Measurements from ENCODE around the gene IL1RAP.

The IL1RAP gene

DNA sequence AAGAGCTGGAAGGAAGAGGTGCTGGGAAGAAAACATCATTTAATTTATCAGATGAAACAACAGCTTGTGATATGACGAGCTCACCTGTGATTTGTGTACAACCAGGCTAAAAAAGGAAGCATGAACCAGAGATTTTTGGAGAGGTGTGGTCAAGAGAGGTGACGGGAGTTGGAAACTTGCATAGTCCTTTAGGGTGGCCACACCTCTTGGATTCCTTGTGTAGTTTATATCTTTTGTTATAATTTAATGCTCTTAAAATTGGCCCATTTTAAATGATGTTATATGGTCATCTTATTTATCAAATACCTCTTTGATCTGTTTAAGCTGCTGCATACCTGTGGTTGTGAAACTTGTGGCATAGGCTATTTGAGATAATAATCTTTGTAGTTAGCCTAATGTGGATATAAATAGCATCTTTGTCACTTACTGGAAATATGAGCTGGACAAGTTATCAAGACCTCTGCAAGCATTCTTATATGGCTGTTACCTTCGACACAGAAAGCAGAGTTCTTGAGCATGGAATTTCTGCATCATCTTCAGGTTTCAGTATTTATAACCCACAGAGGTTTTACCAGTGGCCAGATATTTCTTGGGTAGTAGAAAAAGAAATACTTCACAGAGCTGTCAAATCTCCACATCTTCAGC lies 49.1 kb downstream of the IL1RAP start:
- DNase-seq: no peak
- no peaks in the 10 kb centered on the region for H3K9me3 Mint-ChIP-seq
- H3K27ac Mint-ChIP-seq: no peak overlapping the region
- no peaks in the 10 kb centered on the region for H3K27me3 Mint-ChIP-seq
- peaks cover 19% of the 10 kb centered on the region for H3K4me1 Mint-ChIP-seq
- CTCF ChIA-PET: no interaction called here
- H3K36me3 Mint-ChIP-seq: peaks cover 22% of the 10 kb centered on the region
- H3K4me3 Mint-ChIP-seq: no peak overlapping the region

DNA sequence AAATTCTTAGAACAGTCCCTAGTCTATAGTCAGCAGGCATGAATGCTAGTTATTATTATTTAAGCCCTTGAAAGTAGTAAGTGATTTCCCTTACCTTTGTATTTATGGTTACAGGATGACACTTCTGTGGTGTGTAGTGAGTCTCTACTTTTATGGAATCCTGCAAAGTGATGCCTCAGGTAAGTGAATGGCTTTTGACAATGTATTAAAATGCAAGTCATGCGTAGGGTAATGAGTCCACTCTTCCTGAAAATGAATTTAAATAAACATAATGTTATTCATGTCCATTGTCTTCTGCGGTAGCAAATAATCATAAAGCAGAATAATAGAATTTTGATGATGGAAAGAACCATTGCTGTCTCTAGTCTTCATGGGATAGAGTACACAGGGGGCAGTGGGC lies 50.3 kb downstream of the IL1RAP start:
- CTCF ChIA-PET: no interaction called here
- DNase-seq: no peak
- H3K4me1 Mint-ChIP-seq: peaks cover 19% of the 10 kb centered on the region
- H3K27ac Mint-ChIP-seq: no peak overlapping the region
- H3K4me3 Mint-ChIP-seq: no peak overlapping the region
- H3K27me3 Mint-ChIP-seq: no peaks in the 10 kb centered on the region
- no peaks in the 10 kb centered on the region for H3K9me3 Mint-ChIP-seq
- peaks cover 16% of the 10 kb centered on the region for H3K36me3 Mint-ChIP-seq

DNA sequence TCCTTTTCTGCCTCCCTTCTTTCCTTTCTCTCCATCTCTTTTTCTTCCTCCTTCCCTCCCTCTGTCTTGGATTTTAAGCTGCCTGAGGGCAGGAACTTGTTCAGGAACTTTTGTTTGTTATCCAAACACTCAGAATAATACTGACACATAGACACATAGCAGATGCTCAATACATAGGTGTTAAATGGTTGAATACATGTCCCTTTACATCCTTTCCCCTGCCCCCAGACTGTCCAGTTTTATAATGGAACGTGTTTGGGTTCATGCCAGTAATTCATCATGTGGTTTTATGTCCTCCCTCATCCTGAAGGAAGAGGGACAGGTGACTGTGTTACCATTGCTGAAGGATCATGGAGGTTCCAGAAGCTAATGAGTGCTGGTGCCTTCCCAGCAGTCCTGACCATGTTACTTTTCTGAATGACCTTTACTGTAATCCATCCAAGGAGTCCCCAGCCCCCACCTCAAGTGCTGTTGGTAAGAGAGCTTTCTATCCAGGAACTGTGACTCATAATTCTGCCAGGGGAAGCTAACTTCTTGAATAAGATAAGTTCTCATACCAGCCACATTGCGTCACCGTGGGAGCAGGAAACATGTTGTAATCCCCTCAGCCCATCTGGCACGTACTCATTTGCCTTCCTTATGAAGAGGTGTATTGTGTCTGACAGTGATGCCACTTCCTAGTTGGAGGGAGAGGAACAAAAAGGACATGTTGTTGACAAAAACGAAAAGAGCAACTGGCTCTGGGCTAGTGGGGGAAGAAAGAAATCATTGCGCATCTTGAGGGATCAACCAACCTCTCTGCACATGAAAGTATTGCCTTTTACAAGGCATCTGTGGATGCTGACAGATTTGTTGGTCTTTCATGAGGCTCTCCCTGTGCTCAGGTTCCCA lies 52.4 kb downstream of the IL1RAP start:
- peaks cover 18% of the 10 kb centered on the region for H3K36me3 Mint-ChIP-seq
- CTCF ChIA-PET: interaction anchor here (1.3 to 1.6 kb wide), 2 partner anchors 52 to 56 kb away, joined by 3 read pairs; no protein-coding TSS in a partner anchor
- H3K27me3 Mint-ChIP-seq: no peaks in the 10 kb centered on the region
- DNase-seq: peak; percentile 61
- H3K4me1 Mint-ChIP-seq: peaks cover 19% of the 10 kb centered on the region
- H3K27ac Mint-ChIP-seq: peak overlapping the region; percentile 33
- H3K4me3 Mint-ChIP-seq: no peak overlapping the region
- no peaks in the 10 kb centered on the region for H3K9me3 Mint-ChIP-seq

DNA sequence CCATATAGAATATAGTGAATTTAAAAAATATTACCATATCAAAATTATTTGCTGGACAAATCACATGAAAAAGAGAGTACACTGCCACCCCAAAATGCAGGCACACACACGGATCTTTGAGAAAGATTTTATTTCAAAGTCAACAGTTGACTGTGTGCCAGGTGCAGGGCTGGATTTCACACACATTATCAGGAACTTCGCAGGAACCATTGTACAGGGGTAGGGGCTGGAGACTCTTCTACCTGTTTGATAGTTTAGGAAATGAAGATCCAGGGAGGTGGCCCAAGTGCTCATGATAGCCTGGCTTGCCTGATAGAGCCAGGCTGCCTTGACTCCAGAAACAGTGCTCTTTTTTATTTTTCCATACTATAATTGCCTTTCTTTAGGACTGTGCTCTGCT lies 54.2 kb downstream of the IL1RAP start:
- Mint-ChIP-seq H3K4me1 (peaks cover 16% of the 10 kb centered on the region), H3K36me3 (peaks cover 18% of the 10 kb centered on the region), H3K9me3 (peaks cover 2% of the 10 kb centered on the region), H3K27ac (no peak overlapping the region), H3K4me3 (no peak overlapping the region), H3K27me3 (no peaks in the 10 kb centered on the region)
- no peak for DNase-seq
- CTCF ChIA-PET: no interaction called here

DNA sequence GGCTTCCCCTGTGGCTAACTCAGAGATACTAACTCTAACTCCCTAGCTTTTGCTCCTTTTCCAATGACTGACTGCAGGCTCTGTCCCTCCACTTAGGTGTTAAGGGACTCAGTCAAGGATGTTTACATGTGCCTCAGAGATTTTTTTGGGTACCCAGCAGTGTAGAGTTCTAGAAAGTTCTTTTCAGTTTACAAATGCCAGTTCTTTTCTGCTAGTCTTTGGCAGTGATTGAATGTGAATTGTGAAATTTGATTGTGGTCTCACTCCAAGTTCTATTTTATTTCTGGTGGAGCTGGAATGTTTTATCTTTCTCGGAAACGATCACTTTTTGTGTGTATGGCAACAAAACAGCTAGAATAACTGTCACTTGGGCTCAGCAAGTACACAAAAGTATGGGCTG lies 60.6 kb downstream of the IL1RAP start:
- CTCF ChIA-PET: interaction anchor here (0.6 kb wide), 1 partner anchor 123 kb away, joined by 3 read pairs; no protein-coding TSS in a partner anchor
- H3K36me3 Mint-ChIP-seq: peaks cover 10% of the 10 kb centered on the region
- H3K4me1 Mint-ChIP-seq: peaks cover 9% of the 10 kb centered on the region
- no peak overlapping the region for H3K27ac Mint-ChIP-seq
- H3K27me3 Mint-ChIP-seq: no peaks in the 10 kb centered on the region
- DNase-seq: no peak
- no peak overlapping the region for H3K4me3 Mint-ChIP-seq
- H3K9me3 Mint-ChIP-seq: peaks cover 8% of the 10 kb centered on the region

DNA sequence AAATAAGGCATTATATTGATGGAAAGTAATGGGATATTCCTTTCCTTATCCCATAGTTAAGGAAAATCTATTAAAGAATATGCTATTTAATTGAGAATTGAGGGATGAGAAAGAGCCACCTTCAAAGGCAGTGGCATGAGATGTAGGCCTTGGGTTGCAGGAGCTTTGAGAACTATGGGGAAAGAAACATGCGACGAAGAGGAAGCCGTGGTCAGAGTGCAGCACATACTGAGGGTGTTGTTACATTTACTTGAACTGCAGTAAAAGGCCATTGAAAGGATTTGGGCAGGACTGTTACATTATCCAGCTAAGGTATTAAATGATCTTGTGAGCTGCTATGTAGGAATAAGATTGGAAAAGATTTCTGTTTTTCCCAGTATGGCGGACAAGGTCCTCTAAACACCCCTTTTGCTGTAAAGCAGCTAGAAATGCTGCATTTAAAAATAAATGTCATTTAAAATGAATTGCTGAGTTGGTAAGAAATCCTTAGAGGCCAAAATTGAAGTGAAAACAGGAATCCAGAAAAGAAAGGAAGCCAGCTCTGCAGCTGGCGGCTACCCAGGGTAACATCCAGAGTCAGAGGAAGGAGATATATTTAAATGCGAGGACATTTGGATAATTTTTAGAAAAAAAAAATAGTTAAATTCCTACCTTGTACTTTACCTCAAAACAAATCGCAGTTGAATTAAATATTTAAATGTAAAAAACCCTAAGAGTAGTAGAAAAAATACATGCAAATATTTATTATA lies 61.7 kb downstream of the IL1RAP start:
- no peak overlapping the region for H3K4me3 Mint-ChIP-seq
- peaks cover 8% of the 10 kb centered on the region for H3K9me3 Mint-ChIP-seq
- H3K4me1 Mint-ChIP-seq: peaks cover 9% of the 10 kb centered on the region
- CTCF ChIA-PET: no interaction called here
- peaks cover 9% of the 10 kb centered on the region for H3K36me3 Mint-ChIP-seq
- no peaks in the 10 kb centered on the region for H3K27me3 Mint-ChIP-seq
- peak; percentile 25 for DNase-seq
- no peak overlapping the region for H3K27ac Mint-ChIP-seq

DNA sequence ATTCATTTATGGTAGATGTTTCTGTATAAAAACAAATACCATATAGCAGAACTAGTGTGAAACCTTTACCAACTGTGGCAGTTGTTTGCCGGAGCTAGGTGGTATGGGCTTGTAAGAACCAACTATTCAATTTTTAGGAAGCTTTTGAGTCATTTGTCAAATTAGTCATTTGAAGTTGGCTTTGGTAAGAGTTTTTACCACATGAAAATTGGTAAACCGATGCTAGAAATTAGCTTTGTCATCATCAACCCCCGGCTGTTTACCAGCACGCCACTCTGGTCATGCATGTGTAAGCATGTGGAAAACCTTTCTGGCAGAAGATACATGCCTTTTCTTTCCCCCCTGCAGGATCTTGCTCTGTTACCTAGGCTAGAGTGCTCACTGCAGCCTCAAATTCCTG lies 63.3 kb downstream of the IL1RAP start:
- CTCF ChIA-PET: interaction anchor here (1.2 to 1.7 kb wide), 2 partner anchors 16 to 61 kb away, joined by 3 read pairs; no protein-coding TSS in a partner anchor
- peaks cover 9% of the 10 kb centered on the region for H3K36me3 Mint-ChIP-seq
- peaks cover 13% of the 10 kb centered on the region for H3K4me1 Mint-ChIP-seq
- DNase-seq: no peak
- no peak overlapping the region for H3K27ac Mint-ChIP-seq
- H3K27me3 Mint-ChIP-seq: no peaks in the 10 kb centered on the region
- no peak overlapping the region for H3K4me3 Mint-ChIP-seq
- peaks cover 7% of the 10 kb centered on the region for H3K9me3 Mint-ChIP-seq

DNA sequence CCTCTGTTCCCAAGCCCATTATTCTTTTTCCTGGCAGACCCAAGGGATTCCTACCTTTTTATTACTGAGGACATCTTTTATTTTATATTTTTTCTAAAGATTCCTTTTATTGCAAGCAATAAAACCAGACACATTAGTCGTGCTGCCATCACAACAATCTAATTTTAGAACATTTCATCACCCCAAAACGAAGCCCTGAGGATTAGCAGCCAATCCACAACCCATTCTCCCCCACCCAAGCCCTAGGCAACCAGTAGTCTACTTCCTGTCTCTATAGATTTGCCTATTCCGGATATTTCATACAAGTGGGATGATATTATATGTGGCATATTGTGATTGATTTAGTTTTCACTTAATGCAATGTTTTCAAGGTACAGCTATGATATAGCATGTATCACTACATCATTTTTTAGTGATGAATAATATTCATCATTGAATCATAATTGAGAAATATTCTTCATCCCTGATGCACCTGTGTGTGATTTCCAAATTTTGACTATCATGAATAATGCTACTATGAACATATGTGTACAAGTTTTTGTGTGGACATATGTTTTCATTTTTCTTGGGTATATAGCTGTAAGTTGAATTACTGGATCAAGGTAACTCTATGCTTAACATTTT lies 65.7 kb downstream of the IL1RAP start:
- H3K4me1 Mint-ChIP-seq: peaks cover 12% of the 10 kb centered on the region
- H3K27me3 Mint-ChIP-seq: no peaks in the 10 kb centered on the region
- CTCF ChIA-PET: no interaction called here
- no peak for DNase-seq
- peaks cover 13% of the 10 kb centered on the region for H3K36me3 Mint-ChIP-seq
- no peak overlapping the region for H3K4me3 Mint-ChIP-seq
- H3K27ac Mint-ChIP-seq: no peak overlapping the region
- H3K9me3 Mint-ChIP-seq: peaks cover 7% of the 10 kb centered on the region

DNA sequence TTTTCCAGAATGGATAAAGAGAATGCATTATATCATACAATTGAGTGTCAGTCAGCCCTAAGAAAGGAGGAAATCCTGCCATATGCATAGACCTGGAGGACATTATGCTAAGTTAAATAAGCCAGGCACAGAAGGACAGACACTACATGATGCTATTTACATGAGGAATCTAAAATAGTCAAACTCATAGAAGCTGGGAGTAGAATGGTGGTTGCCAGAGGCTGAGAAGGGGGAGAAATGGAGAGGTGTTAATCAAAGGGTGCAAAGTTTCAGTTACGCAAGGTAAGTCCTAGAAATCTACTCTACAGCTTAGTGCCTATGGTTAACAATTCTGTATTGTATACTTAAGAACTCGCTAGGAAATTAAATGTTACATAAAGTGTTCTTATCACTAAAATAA lies 66.5 kb downstream of the IL1RAP start:
- Mint-ChIP-seq H3K4me1 (peaks cover 9% of the 10 kb centered on the region), H3K27me3 (no peaks in the 10 kb centered on the region), H3K9me3 (peaks cover 5% of the 10 kb centered on the region), H3K36me3 (peaks cover 12% of the 10 kb centered on the region), H3K4me3 (no peak overlapping the region), H3K27ac (no peak overlapping the region)
- no peak for DNase-seq
- CTCF ChIA-PET: no interaction called here

DNA sequence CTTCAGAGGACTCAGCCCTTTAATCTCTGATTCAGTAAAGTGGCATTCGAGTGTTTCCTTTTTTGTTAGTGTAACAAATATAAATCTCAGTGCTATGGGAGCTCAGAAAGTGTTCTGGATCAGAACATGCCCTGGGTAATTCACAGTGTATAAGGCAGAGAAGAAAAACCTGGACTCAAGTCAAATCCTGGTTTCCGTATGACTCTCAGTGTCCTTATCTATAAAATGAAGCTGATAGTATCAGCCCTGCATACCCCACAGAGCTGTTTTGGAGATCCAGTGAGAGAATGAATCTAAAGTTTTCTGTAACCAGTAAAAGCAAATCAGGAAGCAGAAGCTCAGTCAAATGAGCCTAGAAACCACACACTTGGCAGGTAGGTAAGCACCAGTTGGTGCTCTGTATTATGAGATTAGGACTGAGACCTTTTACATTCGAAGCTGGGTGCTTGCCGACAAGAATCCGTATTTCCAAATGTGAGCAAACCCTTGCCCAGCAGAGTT lies 67.2 kb downstream of the IL1RAP start:
- Mint-ChIP-seq H3K27ac (no peak overlapping the region), H3K4me1 (peaks cover 9% of the 10 kb centered on the region), H3K9me3 (peaks cover 4% of the 10 kb centered on the region), H3K36me3 (peaks cover 10% of the 10 kb centered on the region), H3K4me3 (no peak overlapping the region), H3K27me3 (no peaks in the 10 kb centered on the region)
- CTCF ChIA-PET: no interaction called here
- DNase-seq: no peak

DNA sequence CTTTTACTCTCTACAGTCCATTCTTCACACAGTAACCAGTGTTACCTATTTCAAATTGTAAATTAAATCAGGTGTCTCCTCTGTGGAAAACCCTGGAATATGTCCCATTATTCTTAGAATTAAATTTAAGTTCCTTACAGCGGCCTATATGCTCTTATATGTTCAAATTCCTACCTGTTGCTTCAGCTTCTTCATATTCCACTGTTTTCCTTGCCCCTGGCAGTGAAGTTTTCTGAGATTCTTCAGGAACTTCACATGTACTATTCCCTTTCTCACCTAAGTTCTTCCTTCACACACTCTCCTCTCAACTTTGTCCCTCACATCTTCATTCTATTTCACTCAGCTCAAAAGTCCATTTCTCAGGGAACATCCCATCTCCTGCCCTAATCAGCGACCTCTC lies 68.8 kb downstream of the IL1RAP start:
- H3K27me3 Mint-ChIP-seq: no peaks in the 10 kb centered on the region
- H3K36me3 Mint-ChIP-seq: peaks cover 8% of the 10 kb centered on the region
- H3K27ac Mint-ChIP-seq: no peak overlapping the region
- CTCF ChIA-PET: no interaction called here
- DNase-seq: no peak
- no peak overlapping the region for H3K4me3 Mint-ChIP-seq
- H3K4me1 Mint-ChIP-seq: peaks cover 24% of the 10 kb centered on the region
- H3K9me3 Mint-ChIP-seq: peaks cover 4% of the 10 kb centered on the region

DNA sequence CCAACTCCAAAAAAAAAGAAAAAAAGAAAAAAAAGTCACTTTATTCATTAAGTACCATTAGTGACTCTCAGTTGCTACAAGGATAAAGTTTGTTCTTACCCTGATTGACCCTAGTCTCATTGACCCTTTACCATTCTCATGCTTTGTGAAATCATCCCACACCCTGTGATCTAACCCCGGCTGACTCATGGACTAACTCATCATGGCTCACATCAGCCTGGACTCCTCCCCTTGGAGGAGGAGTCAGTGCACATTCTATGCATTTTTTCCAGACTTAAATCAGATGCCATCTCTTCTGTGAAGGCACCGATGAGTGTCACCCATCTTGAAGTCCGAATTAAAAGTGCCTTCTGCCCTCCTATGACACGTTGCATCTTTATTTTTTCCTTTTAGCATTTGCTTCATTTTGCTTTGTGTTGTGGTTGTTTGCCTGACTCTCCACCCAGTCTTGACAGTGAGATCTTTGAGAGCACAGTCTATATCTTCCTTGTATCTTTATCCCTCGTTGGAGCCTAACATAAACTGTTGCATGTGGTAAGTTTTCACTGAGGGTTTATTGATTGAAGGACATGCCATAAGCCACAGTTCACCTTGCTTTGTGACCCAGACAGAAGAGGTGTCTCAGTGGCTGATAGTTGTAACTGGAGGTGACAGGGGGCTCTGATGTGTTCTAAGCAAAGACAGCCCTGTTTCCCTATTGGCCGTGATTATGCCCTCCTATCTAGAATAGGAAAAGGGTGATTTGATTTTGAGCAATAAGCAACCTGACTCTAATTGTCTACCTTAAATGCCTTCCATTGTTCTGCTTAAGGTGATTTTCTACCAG lies 72.1 kb downstream of the IL1RAP start:
- peak overlapping the region; percentile 72 for H3K27ac Mint-ChIP-seq
- H3K9me3 Mint-ChIP-seq: no peaks in the 10 kb centered on the region
- H3K36me3 Mint-ChIP-seq: peaks cover 6% of the 10 kb centered on the region

DNA sequence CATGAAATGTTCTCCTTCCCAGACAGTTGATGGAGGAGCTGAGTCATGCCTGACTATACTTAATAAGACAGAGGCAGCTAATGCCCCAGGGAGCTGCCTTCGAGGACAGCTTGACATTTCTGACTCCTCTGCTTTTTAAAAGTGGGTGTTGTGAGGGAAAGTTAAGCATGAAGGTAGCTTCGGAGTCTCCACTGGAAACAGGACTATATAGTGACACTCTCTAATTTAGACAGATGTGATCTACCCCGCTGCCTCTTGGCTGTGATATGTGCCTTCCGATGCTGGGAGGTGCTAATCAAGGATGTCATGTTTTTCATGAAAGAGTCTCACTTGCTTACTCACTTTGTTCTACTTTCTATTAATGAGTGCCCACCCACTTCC lies 72.7 kb downstream of the IL1RAP start:
- peak; percentile 26 for DNase-seq
- Mint-ChIP-seq H3K9me3 (no peaks in the 10 kb centered on the region), H3K4me3 (no peak overlapping the region), H3K27me3 (no peaks in the 10 kb centered on the region), H3K36me3 (peaks cover 6% of the 10 kb centered on the region), H3K4me1 (peaks cover 19% of the 10 kb centered on the region), H3K27ac (peak overlapping the region; percentile 72)
- CTCF ChIA-PET: interaction anchor here (0.7 to 1.4 kb wide), 6 partner anchors 13 to 112 kb away, joined by 3 to 5 read pairs (median 4); partner anchors contain the start of gene IL1RAP

More for the DNA sequence above, 72.1 kb downstream of the IL1RAP start:
- H3K4me3 Mint-ChIP-seq: no peak overlapping the region
- CTCF ChIA-PET: interaction anchor here (0.7 to 1.4 kb wide), 6 partner anchors 13 to 113 kb away, joined by 3 to 5 read pairs (median 4); partner anchors contain the start of gene IL1RAP
- DNase-seq: peak; percentile 22
- H3K4me1 Mint-ChIP-seq: peaks cover 23% of the 10 kb centered on the region
- no peaks in the 10 kb centered on the region for H3K27me3 Mint-ChIP-seq
